GM12872 (cell line): ENCODE data around the gene AIDA.

ENCODE experiments used
- CTCF ChIP-seq: IDR thresholded peaks from 3 replicates; pipeline ENCODE4 v1.5.1; 2011; ENCODE audit warnings: low read depth, mild to moderate bottlenecking, low read length, moderate library complexity; ENCODE audit not compliant: insufficient read depth

Gene AIDA

GRCh38 chr1:222691016-222691415 is 21.3 kb downstream of the AIDA start:
- no peak for TF ChIP-seq CTCF

GRCh38 chr1:222680080-222680479 is 32.2 kb downstream of the AIDA start:
- TF ChIP-seq CTCF, result no peak

- no peak for TF ChIP-seq CTCF
Observed at GRCh38 chr1:222670110-222670509, 42.2 kb downstream of the AIDA start.

GRCh38 chr1:222665964-222666363 is 46.3 kb downstream of the AIDA start:
- no peak for TF ChIP-seq CTCF

- no peak for TF ChIP-seq CTCF
Observed at GRCh38 chr1:222663431-222663934, 48.8 kb downstream of the AIDA start.

- no peak for TF ChIP-seq CTCF
Observed at GRCh38 chr1:222657899-222658298, 54.4 kb downstream of the AIDA start.

GRCh38 chr1:222656391-222657155 is 55.7 kb downstream of the AIDA start:
- no peak for TF ChIP-seq CTCF
